ENCODE results near the gene DEFB132.

Gene DEFB132

DNA sequence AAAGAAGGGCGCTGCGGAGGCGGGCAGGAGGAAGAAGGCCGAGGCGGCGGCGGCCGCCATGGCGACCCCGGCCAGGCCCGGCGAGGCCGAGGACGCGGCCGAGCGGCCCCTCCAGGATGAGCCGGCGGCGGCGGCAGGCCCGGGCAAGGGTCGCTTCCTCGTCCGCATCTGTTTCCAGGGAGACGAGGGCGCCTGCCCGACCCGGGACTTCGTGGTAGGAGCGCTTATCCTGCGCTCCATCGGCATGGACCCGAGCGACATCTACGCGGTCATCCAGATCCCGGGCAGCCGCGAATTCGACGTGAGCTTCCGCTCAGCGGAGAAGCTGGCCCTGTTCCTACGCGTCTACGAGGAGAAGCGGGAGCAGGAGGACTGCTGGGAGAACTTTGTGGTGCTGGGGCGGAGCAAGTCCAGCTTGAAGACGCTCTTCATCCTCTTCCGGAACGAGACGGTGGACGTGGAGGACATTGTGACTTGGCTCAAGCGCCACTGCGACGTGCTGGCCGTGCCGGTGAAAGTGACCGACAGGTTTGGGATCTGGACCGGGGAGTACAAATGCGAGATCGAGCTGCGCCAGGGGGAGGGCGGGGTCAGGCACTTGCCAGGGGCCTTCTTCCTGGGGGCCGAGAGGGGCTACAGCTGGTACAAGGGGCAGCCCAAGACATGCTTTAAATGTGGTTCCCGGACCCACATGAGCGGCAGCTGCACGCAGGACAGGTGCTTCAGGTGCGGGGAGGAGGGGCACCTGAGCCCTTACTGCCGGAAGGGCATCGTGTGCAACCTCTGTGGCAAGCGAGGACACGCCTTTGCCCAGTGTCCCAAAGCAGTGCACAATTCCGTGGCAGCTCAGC, 40.6 kb downstream of the DEFB132 start:
- H3K27me3 ChIP-seq (ENCODE audit: control insufficient read depth, insufficient read depth, low read length): peaks cover 36% of the 10 kb centered on the region
- peak overlapping the region; percentile 90 for H3K4me3 ChIP-seq (ENCODE audit: low read depth, low read length)
- no peaks in the 10 kb centered on the region for H3K36me3 ChIP-seq (ENCODE audit: control insufficient read depth, insufficient read depth, low read length)
- H3K4me1 ChIP-seq (ENCODE audit: control insufficient read depth, insufficient read depth, low read length): peaks cover 44% of the 10 kb centered on the region
- H3K9ac ChIP-seq (ENCODE audit: low read length): peak overlapping the region; percentile 93
- peaks cover 5% of the 10 kb centered on the region for H3K9me3 ChIP-seq (ENCODE audit: control insufficient read depth, insufficient read depth, low read depth, low read length)
- H3K27ac ChIP-seq (ENCODE audit: low read depth, low read length): peak overlapping the region; percentile 92; the same call in 1 of the 2 replicates

DNA sequence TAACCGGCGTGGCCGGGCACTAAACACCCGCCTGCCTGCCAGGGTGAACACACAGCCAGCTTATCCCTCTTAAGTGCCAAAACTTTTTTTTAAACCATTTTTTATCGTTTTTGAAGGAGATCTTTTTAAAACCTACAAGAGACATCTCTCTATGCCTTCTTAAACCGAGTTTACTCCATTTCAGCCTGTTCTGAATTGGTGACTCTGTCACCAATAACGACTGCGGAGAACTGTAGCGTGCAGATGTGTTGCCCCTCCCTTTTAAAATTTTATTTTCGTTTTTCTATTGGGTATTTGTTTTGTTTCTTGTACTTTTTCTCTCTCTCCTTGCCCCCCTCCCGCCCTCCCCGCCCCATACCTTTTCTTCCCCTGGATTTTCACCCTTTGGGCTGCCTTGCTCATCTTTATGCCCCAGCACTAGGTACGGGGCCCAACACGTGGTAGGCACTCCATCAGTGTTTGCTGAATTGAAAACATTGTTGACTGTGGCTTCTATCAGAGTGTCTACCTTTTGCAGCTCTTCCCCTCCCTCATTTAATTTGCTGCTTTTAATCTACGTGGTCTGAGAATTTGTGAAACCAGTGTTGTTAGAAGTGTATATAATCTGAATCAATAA, 41.4 kb downstream of the DEFB132 start:
- Histone ChIP-seq H3K36me3 (ENCODE audit: control insufficient read depth, insufficient read depth, low read length) (no peaks in the 10 kb centered on the region), H3K4me3 (ENCODE audit: low read depth, low read length) (peak overlapping the region; percentile 90), H3K27ac (ENCODE audit: low read depth, low read length) (no peak overlapping the region), H3K9me3 (ENCODE audit: control insufficient read depth, insufficient read depth, low read depth, low read length) (peaks cover 8% of the 10 kb centered on the region), H3K9ac (ENCODE audit: low read length) (peak overlapping the region; percentile 93), H3K27me3 (ENCODE audit: control insufficient read depth, insufficient read depth, low read length) (peaks cover 37% of the 10 kb centered on the region), H3K4me1 (ENCODE audit: control insufficient read depth, insufficient read depth, low read length) (peaks cover 44% of the 10 kb centered on the region)

- Histone ChIP-seq H3K4me1 (ENCODE audit: control insufficient read depth, insufficient read depth, low read length) (peaks cover 44% of the 10 kb centered on the region), H3K27me3 (ENCODE audit: control insufficient read depth, insufficient read depth, low read length) (peaks cover 25% of the 10 kb centered on the region), H3K36me3 (ENCODE audit: control insufficient read depth, insufficient read depth, low read length) (no peaks in the 10 kb centered on the region), H3K9me3 (ENCODE audit: control insufficient read depth, insufficient read depth, low read depth, low read length) (peaks cover 8% of the 10 kb centered on the region), H3K9ac (ENCODE audit: low read length) (peak overlapping the region; percentile 69), H3K4me3 (ENCODE audit: low read depth, low read length) (peak overlapping the region; percentile 90), H3K27ac (ENCODE audit: low read depth, low read length) (peak overlapping the region; percentile 38; the same call in 1 of the 2 replicates)
Observed at GRCh38 chr20:300345-300990, 42.9 kb downstream of the DEFB132 start.

DNA sequence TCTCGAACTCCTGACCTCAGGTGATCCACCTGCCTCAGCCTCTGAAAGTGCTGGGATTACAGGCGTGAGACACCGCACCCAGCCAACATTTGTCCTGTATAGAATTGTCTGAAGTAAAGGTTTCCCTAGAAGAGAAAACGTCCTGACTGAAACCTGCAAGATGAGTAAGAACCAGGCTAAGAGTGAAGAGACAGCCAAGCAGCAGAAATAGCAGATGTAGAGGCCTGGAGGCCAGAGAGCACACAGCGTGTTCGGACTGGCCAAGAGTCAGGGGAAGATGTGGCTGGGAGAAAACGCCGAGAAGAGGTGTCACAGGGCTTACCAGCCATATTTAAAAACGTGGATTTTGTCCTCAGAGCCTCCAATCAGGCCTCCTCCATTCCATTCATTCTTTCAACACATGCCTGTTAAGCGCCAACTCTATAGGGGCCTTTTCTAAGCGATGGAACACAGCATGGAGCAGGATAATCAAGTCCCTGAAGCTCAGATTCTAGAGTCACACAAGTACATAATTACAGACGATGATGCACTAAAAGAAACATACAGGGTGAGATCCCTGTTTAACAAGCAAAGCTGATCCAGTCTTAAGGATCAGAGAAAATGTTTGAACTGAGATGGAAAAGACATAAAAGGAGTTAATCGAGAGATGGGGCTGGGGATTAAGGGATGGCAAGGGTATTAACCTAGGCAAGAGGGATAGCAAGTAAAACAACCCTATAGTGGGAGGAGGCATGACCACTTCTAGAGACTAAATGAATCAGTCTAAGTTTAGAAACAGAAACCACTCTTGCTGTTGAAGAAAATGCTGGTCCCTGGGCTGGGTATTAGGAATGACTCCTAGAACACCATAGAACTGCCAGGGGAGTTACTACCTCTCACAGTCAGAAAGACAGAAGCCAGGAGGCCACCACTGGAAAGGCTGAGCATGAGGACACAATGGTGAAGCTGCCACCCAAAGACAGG, 44.6 kb downstream of the DEFB132 start:
- Histone ChIP-seq H3K36me3 (ENCODE audit: control insufficient read depth, insufficient read depth, low read length) (no peaks in the 10 kb centered on the region), H3K9me3 (ENCODE audit: control insufficient read depth, insufficient read depth, low read depth, low read length) (peaks cover 8% of the 10 kb centered on the region), H3K4me1 (ENCODE audit: control insufficient read depth, insufficient read depth, low read length) (peaks cover 39% of the 10 kb centered on the region), H3K27ac (ENCODE audit: low read depth, low read length) (no peak overlapping the region), H3K9ac (ENCODE audit: low read length) (no peak overlapping the region), H3K27me3 (ENCODE audit: control insufficient read depth, insufficient read depth, low read length) (peaks cover 12% of the 10 kb centered on the region), H3K4me3 (ENCODE audit: low read depth, low read length) (no peak overlapping the region; the same call in 1 of the 2 replicates)

DNA sequence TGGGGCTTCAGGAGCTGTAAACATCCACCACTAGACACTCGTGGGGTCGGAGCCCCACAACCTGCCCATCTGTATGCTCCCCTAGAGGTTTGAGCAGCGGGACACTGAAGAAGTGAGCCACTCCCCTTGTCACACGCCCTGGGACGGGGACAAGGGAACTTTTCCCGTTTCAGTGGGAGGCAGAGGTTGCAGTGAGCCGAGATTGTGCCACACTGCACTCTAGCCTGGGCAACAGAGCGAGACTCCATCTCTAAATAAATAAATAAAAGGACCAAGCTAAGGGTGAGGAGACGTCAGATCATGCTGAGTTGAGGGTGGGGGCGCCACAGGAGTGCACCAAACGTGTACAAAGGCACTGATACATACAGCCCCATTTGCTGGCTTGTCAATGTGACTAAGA, 48.2 kb downstream of the DEFB132 start:
- no peak overlapping the region for H3K9ac ChIP-seq (ENCODE audit: low read length)
- peaks cover 14% of the 10 kb centered on the region for H3K27me3 ChIP-seq (ENCODE audit: control insufficient read depth, insufficient read depth, low read length)
- H3K36me3 ChIP-seq (ENCODE audit: control insufficient read depth, insufficient read depth, low read length): no peaks in the 10 kb centered on the region
- H3K4me1 ChIP-seq (ENCODE audit: control insufficient read depth, insufficient read depth, low read length): peaks cover 40% of the 10 kb centered on the region
- H3K4me3 ChIP-seq (ENCODE audit: low read depth, low read length): no peak overlapping the region
- peaks cover 8% of the 10 kb centered on the region for H3K9me3 ChIP-seq (ENCODE audit: control insufficient read depth, insufficient read depth, low read depth, low read length)
- no peak overlapping the region for H3K27ac ChIP-seq (ENCODE audit: low read depth, low read length)

GRCh38 chr20:308427-309038, 51.0 kb downstream of the DEFB132 start:
- no peaks in the 10 kb centered on the region for H3K36me3 ChIP-seq (ENCODE audit: control insufficient read depth, insufficient read depth, low read length)
- no peak overlapping the region for H3K9ac ChIP-seq (ENCODE audit: low read length)
- H3K4me1 ChIP-seq (ENCODE audit: control insufficient read depth, insufficient read depth, low read length): peaks cover 20% of the 10 kb centered on the region
- H3K27ac ChIP-seq (ENCODE audit: low read depth, low read length): no peak overlapping the region
- peaks cover 3% of the 10 kb centered on the region; the same call in 1 of the 2 replicates for H3K9me3 ChIP-seq (ENCODE audit: control insufficient read depth, insufficient read depth, low read depth, low read length)
- H3K4me3 ChIP-seq (ENCODE audit: low read depth, low read length): no peak overlapping the region
- H3K27me3 ChIP-seq (ENCODE audit: control insufficient read depth, insufficient read depth, low read length): 0 out of 2 replicates have a peak, but pooled peaks cover 5% of the 10 kb centered on the region

DNA sequence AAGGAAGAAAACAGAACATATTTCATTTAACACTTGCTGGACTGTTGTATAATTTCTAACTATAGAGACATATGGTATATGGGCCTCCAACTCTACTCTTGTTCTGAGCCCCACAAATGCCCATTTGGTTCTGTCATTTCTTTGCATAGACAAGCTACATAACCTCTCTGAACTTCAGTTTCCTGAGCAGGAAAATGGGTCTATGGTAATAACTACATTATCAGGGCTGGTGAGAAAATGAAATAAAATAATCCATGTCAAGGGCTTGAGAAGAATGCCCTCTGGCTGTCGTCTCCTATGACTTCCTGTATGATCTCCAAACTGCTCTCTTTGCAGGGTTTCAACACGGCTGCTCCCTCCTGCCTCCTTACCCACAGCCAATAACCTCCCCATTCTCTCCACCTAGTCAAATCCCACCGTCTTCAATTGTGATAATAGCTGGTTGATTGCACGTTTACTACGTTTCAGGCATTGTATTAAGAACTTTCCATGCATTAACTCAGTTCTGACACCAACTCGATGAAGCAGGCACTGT, 51.8 kb downstream of the DEFB132 start:
- H3K9ac ChIP-seq (ENCODE audit: low read length): peak overlapping the region; percentile 84

DNA sequence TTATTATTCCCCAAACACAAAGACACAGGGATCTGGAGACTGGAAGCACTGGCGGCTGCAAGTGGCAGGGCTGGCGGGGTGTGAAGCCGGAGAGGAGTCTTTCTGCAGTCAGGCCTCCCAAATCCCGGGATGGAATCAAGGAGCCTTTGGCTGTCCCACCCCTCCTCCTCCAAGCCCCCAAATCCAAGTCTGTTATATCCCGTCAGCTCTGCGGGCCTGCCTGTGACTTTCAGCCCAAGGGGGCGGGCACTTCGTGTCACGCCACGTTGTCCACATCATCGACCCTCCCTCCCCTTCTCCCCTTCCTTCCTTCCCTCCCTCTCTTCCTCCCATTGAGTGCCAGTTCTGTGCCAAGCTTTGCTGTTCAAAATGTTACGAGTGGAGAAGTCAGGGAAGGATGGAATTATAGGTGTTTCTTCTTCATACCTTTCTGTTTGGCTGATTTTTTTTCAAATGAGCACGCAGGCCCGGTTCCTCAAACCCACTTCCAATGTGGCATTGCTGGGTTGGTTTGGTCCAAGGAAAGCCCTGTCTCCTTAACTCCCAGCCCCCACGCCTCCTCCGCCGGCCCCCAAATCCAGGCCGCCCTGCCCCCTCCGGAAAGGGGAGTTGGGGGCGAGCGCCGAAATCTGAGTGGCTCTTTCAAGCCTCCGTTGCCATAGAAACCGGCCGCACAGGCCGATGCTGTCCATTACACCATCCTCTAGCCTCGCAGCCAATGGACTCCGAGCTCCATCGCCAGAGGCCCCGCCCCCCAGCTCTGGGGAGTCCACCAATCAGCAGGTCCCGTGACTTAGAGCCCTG, 52.5 kb downstream of the DEFB132 start:
- Histone ChIP-seq H3K4me3 (ENCODE audit: low read depth, low read length) (peak overlapping the region; percentile 74), H3K9me3 (ENCODE audit: control insufficient read depth, insufficient read depth, low read depth, low read length) (no peaks in the 10 kb centered on the region), H3K4me1 (ENCODE audit: control insufficient read depth, insufficient read depth, low read length) (peaks cover 20% of the 10 kb centered on the region), H3K36me3 (ENCODE audit: control insufficient read depth, insufficient read depth, low read length) (no peaks in the 10 kb centered on the region), H3K27me3 (ENCODE audit: control insufficient read depth, insufficient read depth, low read length) (0 out of 2 replicates have a peak, but pooled peaks cover 3% of the 10 kb centered on the region), H3K27ac (ENCODE audit: low read depth, low read length) (peak overlapping the region; percentile 79), H3K9ac (ENCODE audit: low read length) (peak overlapping the region; percentile 84)

More for the DNA sequence above, 51.8 kb downstream of the DEFB132 start:
- H3K4me3 ChIP-seq (ENCODE audit: low read depth, low read length): peak overlapping the region; percentile 74
- H3K27ac ChIP-seq (ENCODE audit: low read depth, low read length): peak overlapping the region; percentile 79; the same call in 1 of the 2 replicates
- H3K36me3 ChIP-seq (ENCODE audit: control insufficient read depth, insufficient read depth, low read length): no peaks in the 10 kb centered on the region
- 0 out of 2 replicates have a peak, but pooled peaks cover 3% of the 10 kb centered on the region for H3K27me3 ChIP-seq (ENCODE audit: control insufficient read depth, insufficient read depth, low read length)
- peaks cover 20% of the 10 kb centered on the region for H3K4me1 ChIP-seq (ENCODE audit: control insufficient read depth, insufficient read depth, low read length)
- H3K9me3 ChIP-seq (ENCODE audit: control insufficient read depth, insufficient read depth, low read depth, low read length): no peaks in the 10 kb centered on the region

GRCh38 chr20:310645-311044, 53.1 kb downstream of the DEFB132 start:
- H3K9me3 ChIP-seq (ENCODE audit: control insufficient read depth, insufficient read depth, low read depth, low read length): no peaks in the 10 kb centered on the region
- H3K27ac ChIP-seq (ENCODE audit: low read depth, low read length): no peak overlapping the region
- H3K27me3 ChIP-seq (ENCODE audit: control insufficient read depth, insufficient read depth, low read length): 0 out of 2 replicates have a peak, but pooled peaks cover 3% of the 10 kb centered on the region
- H3K4me3 ChIP-seq (ENCODE audit: low read depth, low read length): peak overlapping the region; percentile 27; the same call in 1 of the 2 replicates
- H3K36me3 ChIP-seq (ENCODE audit: control insufficient read depth, insufficient read depth, low read length): no peaks in the 10 kb centered on the region
- peaks cover 20% of the 10 kb centered on the region for H3K4me1 ChIP-seq (ENCODE audit: control insufficient read depth, insufficient read depth, low read length)
- H3K9ac ChIP-seq (ENCODE audit: low read length): no peak overlapping the region

Data from HUES6 (cell line).